HCT116 (cell line): ENCODE measurements around the gene HUNK. TPM values are rescaled to one million over a fixed set of nuclear protein-coding genes. Genes with fewer than 3 reads are reported as not detected.

Experiments
- ATAC-seq: fragments of 200-7000 bp; cut with Tn5 transposase; 2 replicates; pipeline ENCODE4 v1.9.1; 2020; ENCODE audit warnings: mild to moderate bottlenecking, moderate library complexity
- BruUV-seq: library from RNA; stranded (reverse); fragments of 400-500 nt; replicated peaks from 2 replicates; lab custom pipeline; 2021; lab: Mats Ljungman, UMichigan
- CTCF ChIA-PET: fragments of 300-600 bp; sonication (Branson Sonifier 250); formaldehyde crosslinking; loops from one replicate; lab custom pipeline; 2021; ENCODE audit warnings: antibody characterized with exemption; lab: Charles Lee
- POLR2A ChIA-PET: fragments of 300-600, 350-600 bp; sonication (Branson Sonifier 250); formaldehyde crosslinking; loops from one replicate; lab custom pipeline; 2021; ENCODE audit warnings: antibody characterized with exemption; lab: Charles Lee
- RAD21 ChIA-PET, 2 experiments: fragments of 300-600 bp; sonication (Branson Sonifier 250); formaldehyde crosslinking; loops; one replicate each; lab custom pipeline; 2023; ENCODE audit warnings: low total read pairs in 2 of 2; ENCODE audit not compliant: uncharacterized antibody in 2 of 2, unreplicated experiment in 2 of 2, low non-redundant PET in 1 of 2; lab: Charles Lee
- DNase-seq: peaks from one replicate; pipeline ENCODE4 v3.0.0-alpha.2; 2010; ENCODE audit warnings: low read depth, low spot score
- H2AFZ ChIP-seq: fragments of 200-600 bp; shearing (Covaris generic), sonication (generic); 2 replicates; pipeline ENCODE4 v1.6.1; 2017; ENCODE audit warnings: low read depth, mixed run types, mixed read lengths, antibody characterized with exemption, low read length; ENCODE audit not compliant: poor library complexity, severe bottlenecking
- H3K27ac ChIP-seq: 2 replicates; pipeline ENCODE4 v1.5.1; 2012; ENCODE audit warnings: low read depth, low read length
- H3K27me3 ChIP-seq: fragments of 200-600 bp; sonication (generic); 2 replicates; pipeline ENCODE4 v1.6.1; 2016; ENCODE audit warnings: mixed run types, low read length, mixed read lengths; ENCODE audit not compliant: insufficient read depth
- H3K36me3 ChIP-seq, 2 experiments: fragments of 200-500 bp in 1 of 2; fragments of 200-600 bp in 1 of 2; sonication (Bioruptor generic) in 1 of 2; sonication (generic) in 1 of 2; 2 replicates each; pipeline versions ENCODE4 v1.5.1 to v1.6.1; 2014 to 2016; ENCODE audit warnings: low read length in 2 of 2, inconsistent platforms in 1 of 2, mixed read lengths in 1 of 2, mixed run types in 1 of 2; ENCODE audit not compliant: insufficient read depth in 2 of 2, control insufficient read depth in 1 of 2
- H3K4me1 ChIP-seq, 2 experiments: fragments of 200-600 bp in 1 of 2; sonication (generic) in 1 of 2; 2 replicates each; pipeline versions ENCODE4 v1.5.1 to v1.6.1; 2012 to 2017; ENCODE audit warnings: low read length in 2 of 2, inconsistent platforms in 1 of 2, mild to moderate bottlenecking in 1 of 2, mixed read lengths in 1 of 2, mixed run types in 1 of 2, moderate library complexity in 1 of 2; ENCODE audit not compliant: insufficient read depth in 2 of 2, control insufficient read depth in 1 of 2
- H3K4me2 ChIP-seq: fragments of 200-600 bp; sonication (generic); 2 replicates; pipeline ENCODE4 v1.6.1; 2017; ENCODE audit warnings: mixed run types, low read length, mixed read lengths
- H3K4me3 ChIP-seq, 2 experiments: fragments of 200-600 bp in 1 of 2; sonication (generic) in 1 of 2; replicated peaks in 1 of 2; 2 replicates each; pipeline ENCODE4 v1.5.1; 2011 to 2016; ENCODE audit warnings: low read length in 2 of 2, control low read depth in 1 of 2, low read depth in 1 of 2, mild to moderate bottlenecking in 1 of 2, mixed read lengths in 1 of 2, mixed run types in 1 of 2
- H3K79me2 ChIP-seq: fragments of 200-600 bp; sonication (generic); 2 replicates; pipeline ENCODE4 v1.6.1; 2017; ENCODE audit warnings: mild to moderate bottlenecking, mixed run types, low read length, moderate library complexity, mixed read lengths; ENCODE audit not compliant: insufficient read depth
- H3K9ac ChIP-seq: fragments of 200-600 bp; sonication (generic); 2 replicates; pipeline ENCODE4 v1.6.1; 2016; ENCODE audit warnings: low read length, mixed read lengths
- H3K9me2 ChIP-seq: fragments of 200-600 bp; sonication (generic), shearing (Covaris generic); 2 replicates; pipeline ENCODE4 v1.6.1; 2017; ENCODE audit warnings: mixed run types, mild to moderate bottlenecking, moderate library complexity; ENCODE audit not compliant: insufficient read depth
- H3K9me3 ChIP-seq, 2 experiments: fragments of 200-500 bp in 1 of 2; fragments of 200-600 bp in 1 of 2; sonication (Bioruptor generic) in 1 of 2; sonication (generic) in 1 of 2; 2 replicates each; pipeline ENCODE4 v1.6.1; 2014 to 2017; ENCODE audit warnings: low read length in 2 of 2, mixed read lengths in 2 of 2, inconsistent platforms in 1 of 2, low read depth in 1 of 2, mild to moderate bottlenecking in 1 of 2, mixed run types in 1 of 2, moderate library complexity in 1 of 2; ENCODE audit not compliant: control insufficient read depth in 1 of 2, insufficient read depth in 1 of 2
- H4K20me1 ChIP-seq: fragments of 200-600 bp; sonication (generic), shearing (Covaris generic); 2 replicates; pipeline ENCODE4 v1.6.1; 2017; ENCODE audit warnings: mixed run types, mild to moderate bottlenecking, moderate library complexity; ENCODE audit not compliant: insufficient read depth
- CBX3 ChIP-seq: IDR thresholded peaks from 2 replicates; pipeline ENCODE4 v1.6.1; 2012; ENCODE audit warnings: low read depth
- EZH2 ChIP-seq: fragments of 200-600 bp; sonication (generic); IDR thresholded peaks from 2 replicates; pipeline ENCODE4 v1.6.1; 2017; ENCODE audit warnings: antibody characterized with exemption, mixed run types
- FOSL1 ChIP-seq: IDR thresholded peaks from 2 replicates; pipeline ENCODE4 v1.6.1; 2012; ENCODE audit warnings: low read depth
- POLR2AphosphoS5 ChIP-seq: IDR thresholded peaks from 2 replicates; pipeline ENCODE4 v1.6.1; 2011; ENCODE audit warnings: mild to moderate bottlenecking, low read depth, low read length, moderate library complexity
- SIN3A ChIP-seq: IDR thresholded peaks from 2 replicates; pipeline ENCODE4 v1.6.1; 2012; ENCODE audit warnings: low read depth
- SP1 ChIP-seq: IDR thresholded peaks from 2 replicates; pipeline ENCODE4 v1.6.1; 2012; ENCODE audit warnings: low read depth
- ZBTB33 ChIP-seq: IDR thresholded peaks from 2 replicates; pipeline ENCODE4 v1.6.1; 2011; ENCODE audit warnings: mild to moderate bottlenecking, low read length, moderate library complexity; ENCODE audit not compliant: insufficient replicate concordance; ENCODE audit errors: extremely low read depth
- ZFX ChIP-seq: fragments of 450-650 bp; IDR thresholded peaks from 2 replicates; pipeline ENCODE4 v1.6.1; 2017
- ZNF274 ChIP-seq: fragments of 200-500 bp; sonication (Bioruptor generic); IDR thresholded peaks from 2 replicates; pipeline ENCODE4 v1.6.1; 2014; ENCODE audit warnings: mild to moderate bottlenecking, low read depth, low read length, inconsistent platforms
- intact Hi-C: fragments of 100-400 bp; cut with micrococcal nuclease; formaldehyde crosslinking; loops from 2 replicates; pipeline ENCODE4 v1.10.0; 2022
- total RNA-seq: library from RNA; stranded (reverse); gene quantifications from one replicate; pipeline ENCODE4 v1.2.1, GENCODE V29; 2021; ENCODE audit not compliant: unreplicated experiment
- TF ChIP-seq, protein P1 (sequence below): IDR thresholded peaks from 2 replicates; pipeline ENCODE4 v1.6.1; 2012

Gene HUNK
- total RNA-seq, 1 experiment from 2014 or later: not detected

DNA sequence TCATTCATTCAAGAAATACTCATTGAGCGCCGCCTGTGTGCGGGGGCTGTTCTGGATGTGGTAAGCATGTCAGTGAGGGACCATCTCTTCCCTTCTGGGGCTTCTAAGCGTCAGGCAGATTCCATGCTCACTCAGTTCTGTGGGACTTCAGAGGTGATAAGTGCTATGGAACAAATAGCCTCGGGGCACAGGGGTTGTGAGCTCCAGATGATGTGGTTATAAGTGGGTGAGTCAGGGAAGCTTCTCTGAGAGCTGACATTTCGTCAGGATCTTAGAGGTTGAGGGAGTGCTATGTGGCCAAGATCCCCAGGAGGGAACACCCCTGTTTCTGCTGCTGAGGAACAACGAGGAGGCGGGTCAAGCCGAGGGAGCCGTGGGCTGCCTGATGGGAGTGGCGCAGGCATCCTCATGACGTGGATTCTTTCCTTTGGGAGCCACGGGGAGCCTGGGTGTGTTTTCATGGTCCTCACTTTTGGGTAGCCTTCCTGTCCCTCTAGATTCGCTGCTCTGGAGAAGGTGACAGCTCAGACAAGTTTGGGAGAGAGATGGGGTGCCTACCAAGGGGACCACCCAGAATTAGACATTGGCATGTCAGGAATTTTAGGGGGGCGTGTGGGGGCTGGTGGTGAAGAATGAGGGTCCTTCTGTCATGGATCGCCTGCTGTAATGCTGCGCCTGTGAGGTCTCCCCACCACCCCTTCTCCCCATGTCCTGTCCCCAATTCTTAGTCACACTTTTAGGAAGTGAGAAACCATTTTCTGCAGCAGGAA lies 38.5 kb downstream of the HUNK start:
- H3K4me1 ChIP-seq: no peaks in the 10 kb centered on the region

More for the DNA sequence above, 38.5 kb downstream of the HUNK start:
- ATAC-seq (no peak), DNase-seq (no peak)
- Histone ChIP-seq H3K9me3 (no peaks in the 10 kb centered on the region), H2AFZ (no peak overlapping the region), H4K20me1 (no peaks in the 10 kb centered on the region), H3K9me2 (no peaks in the 10 kb centered on the region), H3K4me2 (no peak overlapping the region), H3K9ac (no peak overlapping the region), H3K27ac (no peak overlapping the region), H3K36me3 (no peaks in the 10 kb centered on the region), H3K79me2 (no peaks in the 10 kb centered on the region), H3K4me3 (no peak overlapping the region), H3K27me3 (peaks cover 27% of the 10 kb centered on the region; the same call in 1 of the 2 replicates)
- intact Hi-C loops: no loop called here
- ChIA-PET POLR2A (no interaction called here), RAD21 (no interaction called here), CTCF (no interaction called here)
- TF ChIP-seq CBX3: no peak
- TF ChIP-seq ZBTB33: no peak
- TF ChIP-seq SP1: no peak
- TF ChIP-seq FOSL1: no peak
- no peak for TF ChIP-seq EZH2
- no peak for TF ChIP-seq SIN3A
- no peak for TF ChIP-seq ZNF274
- TF ChIP-seq, protein P1, sequence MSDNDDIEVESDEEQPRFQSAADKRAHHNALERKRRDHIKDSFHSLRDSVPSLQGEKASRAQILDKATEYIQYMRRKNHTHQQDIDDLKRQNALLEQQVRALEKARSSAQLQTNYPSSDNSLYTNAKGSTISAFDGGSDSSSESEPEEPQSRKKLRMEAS: no peak
- no peak for TF ChIP-seq ZFX
- TF ChIP-seq POLR2AphosphoS5: no peak
- BruUV-seq: no TSS peak
